Activated CD8-positive, alpha-beta T cell treated with anti-CD3 and anti-CD28 coated beads, Interleukin-2, amount 10 ng/mL, durations not matched to agents 7 days and 5 days (primary cell): ENCODE results near the gene COX8A. TPM values are rescaled to one million over a fixed set of nuclear protein-coding genes. Genes with fewer than 3 reads are reported as not detected.

Experiments used
- ATAC-seq: fragments of 150-1000 bp; cut with Tn5 transposase; one replicate; pipeline ENCODE4 v1.10.0; 2021; ENCODE audit warnings: moderate library complexity
- CTCF ChIA-PET: fragments of 350-600 bp; sonication (Branson Sonifier 250); formaldehyde crosslinking; loops from one replicate; lab custom pipeline; 2021; ENCODE audit warnings: antibody characterized with exemption; lab: Charles Lee
- POLR2A ChIA-PET: fragments of 350-600 bp; sonication (Branson Sonifier 250); formaldehyde crosslinking; loops from one replicate; lab custom pipeline; 2021; ENCODE audit warnings: antibody characterized with exemption; lab: Charles Lee
- DNase-seq: peaks from one replicate; pipeline ENCODE4 v3.0.0-alpha.2; 2020
- H3K27ac Mint-ChIP-seq: one replicate; pipeline ENCODE4 v1.8.0; 2021; ENCODE audit warnings: mild to moderate bottlenecking, mixed read lengths
- H3K27me3 Mint-ChIP-seq: one replicate; pipeline ENCODE4 v1.8.0; 2021; ENCODE audit warnings: low read depth, mixed read lengths
- H3K36me3 Mint-ChIP-seq: one replicate; pipeline ENCODE4 v1.8.0; 2021; ENCODE audit warnings: low read depth, mixed read lengths
- H3K4me1 Mint-ChIP-seq: one replicate; pipeline ENCODE4 v1.8.0; 2021; ENCODE audit warnings: low read depth, mixed read lengths
- H3K4me3 Mint-ChIP-seq: one replicate; pipeline ENCODE4 v1.8.0; 2021; ENCODE audit warnings: mild to moderate bottlenecking, mixed read lengths
- H3K9me3 Mint-ChIP-seq: one replicate; pipeline ENCODE4 v1.8.0; 2022; ENCODE audit warnings: mixed read lengths; ENCODE audit not compliant: insufficient read depth
- total RNA-seq, 2 experiments: library from RNA; stranded (reverse); gene quantifications; one replicate each; pipeline ENCODE4 v1.2.3, GENCODE V29; 2021

The COX8A gene
- total RNA-seq, 2 experiments from 2014 or later = 528 to 569 TPM

DNA sequence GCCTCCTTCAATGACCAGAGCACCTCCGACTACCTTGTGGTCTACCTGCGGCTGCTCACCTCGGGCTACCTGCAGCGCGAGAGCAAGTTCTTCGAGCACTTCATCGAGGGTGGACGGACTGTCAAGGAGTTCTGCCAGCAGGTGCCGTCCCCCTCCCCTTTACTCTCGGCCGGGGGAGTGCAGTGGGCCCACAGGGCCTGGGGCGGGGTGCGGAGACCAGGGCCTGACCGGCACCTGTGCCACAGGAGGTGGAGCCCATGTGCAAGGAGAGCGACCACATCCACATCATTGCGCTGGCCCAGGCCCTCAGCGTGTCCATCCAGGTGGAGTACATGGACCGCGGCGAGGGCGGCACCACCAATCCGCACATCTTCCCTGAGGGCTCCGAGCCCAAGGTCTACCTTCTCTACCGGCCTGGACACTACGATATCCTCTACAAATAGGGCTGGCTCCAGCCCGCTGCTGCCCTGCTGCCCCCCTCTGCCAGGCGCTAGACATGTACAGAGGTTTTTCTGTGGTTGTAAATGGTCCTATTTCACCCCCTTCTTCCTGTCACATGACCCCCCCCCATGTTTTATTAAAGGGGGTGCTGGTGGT, 22.8 kb downstream of the COX8A start:
- Mint-ChIP-seq H3K27ac (no peak overlapping the region), H3K4me3 (no peak overlapping the region), H3K36me3 (peaks cover 36% of the 10 kb centered on the region), H3K27me3 (no peaks in the 10 kb centered on the region), H3K4me1 (peaks cover 33% of the 10 kb centered on the region), H3K9me3 (no peaks in the 10 kb centered on the region)
- CTCF ChIA-PET = no interaction called here
- no peak for ATAC-seq
- POLR2A ChIA-PET = interaction anchor here (1.1 to 1.6 kb wide), 2 partner anchors 9 to 12 kb away, joined by 3 to 6 read pairs; no protein-coding TSS in a partner anchor
- DNase-seq = no peak

DNA sequence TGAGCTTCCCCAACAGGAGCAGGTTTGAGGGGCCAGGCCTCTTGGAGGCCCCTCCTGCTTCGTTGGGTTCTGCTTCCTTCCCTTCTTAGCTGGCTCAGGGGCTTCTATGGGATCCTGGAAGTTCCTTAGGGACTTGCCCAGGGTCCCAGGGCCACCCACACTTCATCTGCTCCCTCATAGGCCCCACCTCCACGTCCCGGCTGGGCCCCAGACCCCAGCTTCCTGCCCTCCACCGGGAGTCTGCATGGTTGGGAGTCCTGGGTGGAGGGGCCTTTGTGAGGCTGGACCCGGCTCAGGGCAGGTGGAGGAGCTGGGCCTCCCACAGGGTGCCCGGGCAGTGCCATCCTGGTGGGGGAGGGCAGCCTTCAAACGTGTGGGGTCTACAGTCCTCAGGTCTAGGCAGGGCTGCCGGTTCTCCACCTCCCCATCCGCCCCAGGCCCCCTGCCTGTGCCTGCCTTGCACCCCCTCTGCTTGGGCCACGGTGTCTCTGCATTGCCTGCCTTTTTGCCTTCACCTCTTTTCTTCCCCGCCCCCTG, 23.4 kb downstream of the COX8A start:
- H3K27me3 Mint-ChIP-seq = no peaks in the 10 kb centered on the region
- CTCF ChIA-PET = no interaction called here
- DNase-seq = no peak
- H3K9me3 Mint-ChIP-seq = no peaks in the 10 kb centered on the region
- H3K4me3 Mint-ChIP-seq = no peak overlapping the region
- ATAC-seq = no peak
- H3K36me3 Mint-ChIP-seq = peaks cover 36% of the 10 kb centered on the region
- POLR2A ChIA-PET = interaction anchor here (1.1 to 1.6 kb wide), 2 partner anchors 10 to 12 kb away, joined by 3 to 6 read pairs; no protein-coding TSS in a partner anchor
- H3K27ac Mint-ChIP-seq = no peak overlapping the region
- H3K4me1 Mint-ChIP-seq = peaks cover 32% of the 10 kb centered on the region

DNA sequence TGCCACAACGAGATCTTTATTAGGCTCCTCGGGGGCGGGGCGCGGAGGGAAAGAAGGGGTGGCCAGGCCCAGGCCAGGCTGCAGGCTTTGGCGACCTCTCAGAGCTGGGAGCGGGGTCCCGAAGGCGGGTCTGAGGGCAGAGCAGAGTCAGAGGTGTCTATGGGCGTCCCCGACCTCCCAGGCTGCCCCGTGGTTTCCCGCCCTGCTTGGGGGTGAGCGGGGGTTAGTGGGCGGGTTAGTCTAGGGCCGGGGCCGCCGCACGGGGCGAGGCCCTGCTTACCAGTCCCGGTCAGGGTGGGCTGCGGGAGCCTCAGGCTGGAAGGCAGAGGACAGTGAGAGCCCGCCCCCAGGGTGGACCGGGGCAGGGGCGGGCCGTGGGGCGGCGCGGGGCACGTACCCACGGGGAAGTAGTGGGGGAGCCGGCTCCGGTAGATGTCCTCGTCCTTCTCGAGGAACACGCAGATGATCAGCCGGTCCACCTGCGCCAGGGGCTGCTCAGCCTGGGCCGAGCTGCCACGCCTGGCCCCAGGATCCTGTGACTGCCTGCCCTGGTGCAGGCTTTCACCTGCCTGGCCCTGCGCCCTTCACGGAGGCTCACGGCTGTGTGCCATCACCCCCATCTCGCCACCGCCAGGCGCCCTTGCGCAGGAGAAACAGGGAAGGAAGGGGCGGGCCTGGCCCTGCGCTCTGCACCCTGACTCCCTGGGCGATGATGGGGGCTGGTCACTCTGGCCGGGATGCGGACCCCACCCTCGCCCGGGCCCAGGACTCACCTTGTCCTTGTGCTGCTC, 24.3 kb downstream of the COX8A start:
- H3K4me1 Mint-ChIP-seq = peaks cover 26% of the 10 kb centered on the region
- no peak for DNase-seq
- ChIA-PET CTCF (interaction anchor here (1.1 to 4.3 kb wide), 10 partner anchors 8 to 187 kb away, joined by 3 to 82 read pairs (median 9); partner anchors contain the start of genes OTUB1 and STIP1), POLR2A (interaction anchor here (0.5 to 1.6 kb wide), 4 partner anchors 10 to 341 kb away, joined by 3 to 6 read pairs (median 4); partner anchors contain the start of genes CCDC88B and OTUB1)
- no peaks in the 10 kb centered on the region for H3K9me3 Mint-ChIP-seq
- no peak overlapping the region for H3K27ac Mint-ChIP-seq
- peaks cover 31% of the 10 kb centered on the region for H3K36me3 Mint-ChIP-seq
- H3K4me3 Mint-ChIP-seq = no peak overlapping the region
- no peaks in the 10 kb centered on the region for H3K27me3 Mint-ChIP-seq
- ATAC-seq = no peak

DNA sequence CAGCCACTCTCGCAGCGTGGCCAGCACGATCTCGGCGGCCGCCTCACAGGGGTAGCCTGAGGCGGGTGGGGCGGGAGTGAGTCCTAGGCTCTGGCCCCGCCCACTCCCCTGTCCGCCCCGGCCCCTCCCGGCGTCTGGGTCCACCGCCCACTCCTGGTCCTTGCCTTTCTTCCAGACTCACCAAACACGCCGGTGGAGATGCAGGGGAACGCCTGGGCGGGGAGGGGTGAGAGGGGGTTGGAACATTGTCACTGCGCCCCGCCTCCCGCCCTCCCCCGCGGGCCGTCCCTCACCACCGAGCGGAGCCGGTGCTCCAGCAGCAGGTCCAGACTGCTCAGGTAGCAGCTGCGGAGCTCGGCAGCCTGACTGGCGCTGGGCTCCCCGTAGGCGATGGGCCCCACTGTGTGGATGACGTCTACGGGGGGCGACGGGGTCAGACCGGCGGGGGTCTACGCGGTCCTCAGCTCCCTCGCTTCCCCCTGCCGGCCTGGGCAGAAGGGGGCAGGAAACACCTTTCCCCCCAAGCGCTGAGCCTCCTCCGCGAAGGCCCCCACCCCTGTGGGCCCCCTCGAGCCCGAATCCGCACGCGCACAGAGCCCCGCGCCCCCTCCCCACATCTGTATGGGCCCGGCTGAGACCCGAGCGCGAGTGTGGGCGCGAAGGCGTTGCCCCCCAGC, 25.1 kb downstream of the COX8A start:
- H3K4me1 Mint-ChIP-seq = peaks cover 26% of the 10 kb centered on the region
- peaks cover 28% of the 10 kb centered on the region for H3K36me3 Mint-ChIP-seq
- DNase-seq (peak; percentile 42), ATAC-seq (peak; percentile 43)
- no peaks in the 10 kb centered on the region for H3K27me3 Mint-ChIP-seq
- CTCF ChIA-PET = interaction anchor here (0.6 to 4.3 kb wide), 19 partner anchors 9 to 979 kb away, joined by 3 to 82 read pairs (median 4); partner anchors contain the start of genes FERMT3, MACROD1, OTUB1 and PRDX5
- no peaks in the 10 kb centered on the region for H3K9me3 Mint-ChIP-seq
- POLR2A ChIA-PET = interaction anchor here (0.8 to 1.4 kb wide), 2 partner anchors 11 to 14 kb away, joined by 3 to 4 read pairs; partner anchors contain the start of gene OTUB1
- no peak overlapping the region for H3K27ac Mint-ChIP-seq
- no peak overlapping the region for H3K4me3 Mint-ChIP-seq

DNA sequence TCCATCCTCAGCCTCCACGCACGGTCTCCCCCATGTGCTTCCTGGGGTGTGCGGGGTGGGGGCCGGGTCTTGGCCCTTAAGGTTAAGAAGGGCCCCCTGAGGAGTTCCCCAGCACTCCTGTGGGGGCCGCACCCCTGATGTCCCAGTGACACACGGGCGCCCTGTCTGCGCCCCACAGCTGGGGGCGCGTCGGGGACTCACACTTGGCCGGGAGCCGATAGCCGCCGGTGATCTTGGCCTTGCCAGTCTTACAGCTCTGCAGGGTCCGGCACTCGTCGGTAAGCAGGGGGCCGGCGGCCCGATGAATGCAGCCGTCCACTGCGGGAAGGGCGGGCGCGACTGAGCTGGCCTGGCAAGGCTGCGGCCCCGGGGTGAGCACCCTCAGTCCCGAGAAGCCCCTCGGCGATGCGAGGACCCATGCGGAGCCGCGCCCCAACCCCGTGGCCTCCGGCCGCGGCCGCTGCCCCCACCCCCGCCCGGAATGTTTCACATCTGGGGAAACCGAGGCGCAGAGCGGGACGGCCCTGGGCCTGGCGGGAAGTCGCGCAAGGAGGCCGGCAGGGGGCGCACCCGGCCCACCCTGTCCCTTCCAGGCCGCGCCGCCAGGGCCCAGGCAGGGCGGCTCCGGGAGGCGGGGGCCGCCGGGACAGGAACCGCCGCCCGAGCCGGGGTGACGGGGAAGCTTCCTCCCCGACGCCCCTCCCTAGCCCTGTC, 25.8 kb downstream of the COX8A start:
- Mint-ChIP-seq H3K4me1 (peaks cover 26% of the 10 kb centered on the region), H3K27me3 (no peaks in the 10 kb centered on the region), H3K4me3 (no peak overlapping the region), H3K27ac (no peak overlapping the region), H3K36me3 (peaks cover 21% of the 10 kb centered on the region), H3K9me3 (no peaks in the 10 kb centered on the region)
- ChIA-PET POLR2A (interaction anchor here (0.8 to 1.4 kb wide), 3 partner anchors 12 to 148 kb away, joined by 3 to 4 read pairs (median 3); partner anchors contain the start of gene OTUB1), CTCF (interaction anchor here (0.6 to 4.3 kb wide), 37 partner anchors 9 to 979 kb away, joined by 3 to 82 read pairs (median 4); partner anchors contain the start of genes FERMT3, MACROD1, OTUB1 and PRDX5)
- DNase-seq (peak; percentile 76), ATAC-seq (peak; percentile 85)

DNA sequence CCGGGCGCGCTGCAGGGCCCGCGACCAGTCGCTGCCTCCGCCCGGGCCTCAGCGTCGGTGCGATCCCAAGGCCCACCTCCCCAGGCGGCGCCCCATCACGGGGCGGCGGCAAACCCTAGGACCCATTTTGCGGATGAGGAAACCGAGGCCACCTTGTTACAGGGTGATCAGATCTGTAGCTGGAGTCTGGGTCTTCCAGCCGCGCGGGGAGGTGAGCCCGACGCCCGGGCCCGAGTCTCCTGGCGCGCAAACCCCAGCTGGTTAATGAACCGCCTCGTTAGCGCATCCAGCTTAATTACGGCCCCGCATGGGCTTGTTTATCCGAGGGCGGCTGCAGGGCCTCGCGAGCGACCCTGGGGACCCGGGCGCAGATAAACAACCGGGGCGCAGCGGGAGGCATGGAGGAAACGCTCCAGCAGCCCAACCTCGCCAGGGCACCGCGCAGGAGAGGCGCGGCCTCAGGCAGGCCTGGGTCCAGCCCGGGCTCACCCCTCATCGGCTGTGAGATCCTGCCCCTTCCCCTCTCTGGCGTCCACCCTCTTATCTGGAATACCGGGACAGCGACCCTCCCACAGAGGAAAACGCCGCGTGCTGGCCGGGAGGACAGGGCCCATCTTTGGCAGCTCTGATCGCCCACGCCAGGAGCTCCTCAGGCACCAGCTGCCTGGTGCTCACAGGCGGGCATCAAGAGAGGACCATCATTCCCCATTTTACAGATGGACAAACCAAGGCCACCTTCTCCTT, 26.5 kb downstream of the COX8A start:
- Mint-ChIP-seq H3K9me3 (no peaks in the 10 kb centered on the region), H3K4me3 (peak overlapping the region; percentile 18), H3K27me3 (no peaks in the 10 kb centered on the region), H3K36me3 (peaks cover 18% of the 10 kb centered on the region), H3K27ac (no peak overlapping the region), H3K4me1 (peaks cover 24% of the 10 kb centered on the region)
- POLR2A ChIA-PET = interaction anchor here (0.8 to 0.9 kb wide), 3 partner anchors 12 to 147 kb away, joined by 3 to 5 read pairs (median 3); no protein-coding TSS in a partner anchor
- DNase-seq (no peak), ATAC-seq (no peak)
- CTCF ChIA-PET = interaction anchor here (0.8 to 4.3 kb wide), 31 partner anchors 10 to 319 kb away, joined by 3 to 82 read pairs (median 4); partner anchors contain the start of genes FERMT3, MACROD1, OTUB1 and PRDX5

DNA sequence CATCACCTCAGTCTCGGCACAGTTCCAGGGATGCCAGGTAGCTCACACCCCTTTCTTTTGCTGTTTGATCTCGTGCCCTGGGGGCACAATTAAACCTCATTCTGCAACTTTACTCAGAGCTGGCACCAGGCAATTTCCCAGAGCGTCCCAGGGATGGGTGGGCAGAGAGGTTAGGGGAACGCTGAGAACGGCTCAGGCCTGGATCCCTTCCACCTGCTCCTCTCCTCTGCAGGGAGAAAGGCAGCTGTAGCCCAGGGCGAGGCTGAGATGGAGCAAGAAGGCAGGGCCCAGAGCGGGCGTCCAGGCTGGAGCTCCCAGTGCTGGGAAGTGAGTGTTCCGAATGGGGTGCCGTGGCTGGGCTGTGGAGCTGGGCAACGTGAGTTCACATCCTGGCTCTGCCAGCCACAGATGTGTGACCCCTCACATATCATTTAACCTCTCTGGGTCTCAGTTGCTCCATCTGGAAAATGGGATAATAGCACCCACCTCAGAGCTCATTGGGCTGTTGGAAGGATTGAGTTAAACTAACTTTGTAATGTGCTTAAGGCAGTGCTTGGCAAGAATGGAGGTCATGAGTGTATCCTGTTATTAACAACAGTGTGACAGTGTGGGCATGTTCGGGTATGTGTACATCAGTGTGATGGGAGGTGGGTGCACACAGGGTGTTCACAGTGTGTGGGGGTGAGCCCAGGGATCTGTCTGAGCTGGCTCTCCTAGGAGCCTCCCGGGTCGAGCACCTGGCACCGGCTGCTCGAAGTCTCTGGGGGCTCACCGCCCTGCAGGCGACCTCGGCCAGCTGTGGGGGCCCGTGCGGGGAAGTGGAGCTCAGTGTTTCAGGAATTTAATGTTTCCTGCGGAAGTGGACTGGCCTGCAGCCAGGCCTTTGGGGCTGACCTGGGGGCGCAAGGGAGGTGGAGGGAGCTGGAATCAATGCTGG, 27.3 kb downstream of the COX8A start:
- Mint-ChIP-seq H3K4me1 (peaks cover 24% of the 10 kb centered on the region), H3K4me3 (no peak overlapping the region), H3K36me3 (peaks cover 16% of the 10 kb centered on the region), H3K27me3 (peaks cover 7% of the 10 kb centered on the region), H3K27ac (no peak overlapping the region), H3K9me3 (no peaks in the 10 kb centered on the region)
- no peak for DNase-seq
- ChIA-PET POLR2A (interaction anchor here (0.6 to 0.9 kb wide), 3 partner anchors 13 to 180 kb away, joined by 3 to 5 read pairs (median 3); no protein-coding TSS in a partner anchor), CTCF (interaction anchor here (0.5 to 4.3 kb wide), 18 partner anchors 11 to 385 kb away, joined by 3 to 82 read pairs (median 4); partner anchors contain the start of genes PRDX5 and TRMT112)
- no peak for ATAC-seq

DNA sequence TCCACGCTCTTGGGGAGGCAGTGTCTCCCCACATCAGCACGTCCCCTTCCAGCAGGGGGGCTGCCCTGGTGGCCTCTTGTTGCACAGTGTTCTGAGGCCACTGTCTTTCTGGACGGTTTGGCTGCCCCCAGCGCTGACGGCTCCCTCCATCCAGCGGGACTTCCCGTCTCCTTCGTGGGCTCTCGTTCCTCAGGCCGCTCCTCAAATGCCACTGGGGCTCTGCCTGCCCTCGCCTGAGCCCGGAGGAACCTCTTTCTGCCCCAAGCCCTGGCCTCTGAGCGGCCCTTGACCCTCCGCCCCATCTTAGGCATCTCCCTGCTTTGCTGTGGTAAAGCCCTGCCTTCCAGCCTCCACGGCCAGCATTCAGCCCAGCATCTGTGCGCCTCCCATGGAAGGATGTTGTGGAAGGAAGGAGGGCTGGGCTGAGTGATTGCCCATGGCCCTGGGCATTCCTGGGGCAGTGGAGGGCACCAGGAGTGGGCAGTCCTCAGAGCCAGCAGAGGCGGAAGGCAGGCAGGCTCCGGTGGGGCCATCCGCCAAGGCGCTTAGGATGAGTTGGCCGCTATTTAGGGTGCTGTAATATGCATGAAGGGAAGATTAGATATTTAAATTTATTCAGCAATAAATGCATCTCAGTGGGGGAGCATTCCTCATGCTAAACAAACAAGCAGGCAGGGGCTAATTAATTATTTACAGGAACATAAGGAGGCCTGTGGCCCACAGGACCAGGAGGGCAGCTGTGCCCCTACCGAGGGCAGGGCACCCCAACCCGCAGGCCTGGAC, 29.6 kb downstream of the COX8A start:
- ChIA-PET POLR2A (no interaction called here), CTCF (no interaction called here)
- H3K4me3 Mint-ChIP-seq = no peak overlapping the region
- H3K27ac Mint-ChIP-seq = no peak overlapping the region
- no peak for DNase-seq
- peaks cover 24% of the 10 kb centered on the region for H3K4me1 Mint-ChIP-seq
- H3K36me3 Mint-ChIP-seq = peaks cover 2% of the 10 kb centered on the region
- ATAC-seq = no peak
- H3K27me3 Mint-ChIP-seq = peaks cover 28% of the 10 kb centered on the region
- H3K9me3 Mint-ChIP-seq = no peaks in the 10 kb centered on the region

DNA sequence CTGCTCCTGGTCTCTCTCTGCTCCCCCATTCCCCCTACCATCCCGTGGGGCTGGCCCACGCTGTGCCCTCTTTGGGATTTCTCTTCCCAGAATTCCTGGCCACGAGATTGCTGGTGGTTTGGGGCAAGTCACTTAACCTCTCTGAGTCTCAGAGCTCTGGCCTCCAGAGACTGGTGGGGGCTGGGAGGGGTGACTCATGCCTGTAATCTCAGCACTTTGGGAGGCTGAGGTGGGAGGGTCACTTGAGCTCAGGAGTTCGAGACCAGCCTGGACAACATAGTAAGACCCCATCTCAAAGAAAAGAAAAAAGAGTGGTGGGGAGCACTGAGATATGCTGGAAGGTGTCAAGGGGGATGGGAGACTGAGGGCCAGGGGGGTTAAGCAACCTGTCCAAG, 30.2 kb downstream of the COX8A start:
- ChIA-PET POLR2A (no interaction called here), CTCF (no interaction called here)
- Mint-ChIP-seq H3K36me3 (peaks cover 2% of the 10 kb centered on the region), H3K27me3 (peaks cover 29% of the 10 kb centered on the region), H3K9me3 (no peaks in the 10 kb centered on the region), H3K27ac (no peak overlapping the region), H3K4me3 (no peak overlapping the region), H3K4me1 (peaks cover 24% of the 10 kb centered on the region)
- ATAC-seq (no peak), DNase-seq (no peak)
